Measurements from ENCODE around the gene ATG101.

DNA sequence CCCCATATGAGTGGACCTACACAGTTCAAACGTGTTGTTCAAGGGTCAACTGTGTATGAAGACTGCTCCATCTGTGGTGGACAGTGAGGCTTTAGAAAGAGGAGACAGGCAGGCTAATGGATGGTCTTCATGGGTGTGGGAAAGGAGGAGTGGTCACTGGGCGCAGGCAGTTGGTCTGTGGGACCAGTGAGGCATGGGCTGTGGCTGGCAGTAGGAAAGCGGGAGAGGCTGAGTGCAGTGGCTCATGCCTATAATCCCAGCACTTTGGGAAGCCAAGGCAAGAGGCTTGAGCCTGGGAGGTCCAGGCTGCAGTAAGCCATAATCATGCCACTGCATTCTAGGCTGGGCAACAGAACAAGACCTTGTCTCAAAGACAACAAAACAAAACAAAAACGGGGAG is 20.5 kb upstream of the ATG101 start:
- TF ChIP-seq, protein P1, sequence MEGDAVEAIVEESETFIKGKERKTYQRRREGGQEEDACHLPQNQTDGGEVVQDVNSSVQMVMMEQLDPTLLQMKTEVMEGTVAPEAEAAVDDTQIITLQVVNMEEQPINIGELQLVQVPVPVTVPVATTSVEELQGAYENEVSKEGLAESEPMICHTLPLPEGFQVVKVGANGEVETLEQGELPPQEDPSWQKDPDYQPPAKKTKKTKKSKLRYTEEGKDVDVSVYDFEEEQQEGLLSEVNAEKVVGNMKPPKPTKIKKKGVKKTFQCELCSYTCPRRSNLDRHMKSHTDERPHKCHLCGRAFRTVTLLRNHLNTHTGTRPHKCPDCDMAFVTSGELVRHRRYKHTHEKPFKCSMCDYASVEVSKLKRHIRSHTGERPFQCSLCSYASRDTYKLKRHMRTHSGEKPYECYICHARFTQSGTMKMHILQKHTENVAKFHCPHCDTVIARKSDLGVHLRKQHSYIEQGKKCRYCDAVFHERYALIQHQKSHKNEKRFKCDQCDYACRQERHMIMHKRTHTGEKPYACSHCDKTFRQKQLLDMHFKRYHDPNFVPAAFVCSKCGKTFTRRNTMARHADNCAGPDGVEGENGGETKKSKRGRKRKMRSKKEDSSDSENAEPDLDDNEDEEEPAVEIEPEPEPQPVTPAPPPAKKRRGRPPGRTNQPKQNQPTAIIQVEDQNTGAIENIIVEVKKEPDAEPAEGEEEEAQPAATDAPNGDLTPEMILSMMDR (IDR thresholded peaks at IDR 0.05), result no peak
- no peak for TF ChIP-seq POLR2A (IDR thresholded peaks at IDR 0.05)
- no peak for TF ChIP-seq POLR2AphosphoS5 (IDR thresholded peaks at IDR 0.05)
- no peak for TF ChIP-seq EP300 (IDR thresholded peaks at IDR 0.05)

Data from gastroesophageal sphincter (tissue), 3 donors.